Measurements from ENCODE around the gene EMILIN1.

The EMILIN1 gene

DNA sequence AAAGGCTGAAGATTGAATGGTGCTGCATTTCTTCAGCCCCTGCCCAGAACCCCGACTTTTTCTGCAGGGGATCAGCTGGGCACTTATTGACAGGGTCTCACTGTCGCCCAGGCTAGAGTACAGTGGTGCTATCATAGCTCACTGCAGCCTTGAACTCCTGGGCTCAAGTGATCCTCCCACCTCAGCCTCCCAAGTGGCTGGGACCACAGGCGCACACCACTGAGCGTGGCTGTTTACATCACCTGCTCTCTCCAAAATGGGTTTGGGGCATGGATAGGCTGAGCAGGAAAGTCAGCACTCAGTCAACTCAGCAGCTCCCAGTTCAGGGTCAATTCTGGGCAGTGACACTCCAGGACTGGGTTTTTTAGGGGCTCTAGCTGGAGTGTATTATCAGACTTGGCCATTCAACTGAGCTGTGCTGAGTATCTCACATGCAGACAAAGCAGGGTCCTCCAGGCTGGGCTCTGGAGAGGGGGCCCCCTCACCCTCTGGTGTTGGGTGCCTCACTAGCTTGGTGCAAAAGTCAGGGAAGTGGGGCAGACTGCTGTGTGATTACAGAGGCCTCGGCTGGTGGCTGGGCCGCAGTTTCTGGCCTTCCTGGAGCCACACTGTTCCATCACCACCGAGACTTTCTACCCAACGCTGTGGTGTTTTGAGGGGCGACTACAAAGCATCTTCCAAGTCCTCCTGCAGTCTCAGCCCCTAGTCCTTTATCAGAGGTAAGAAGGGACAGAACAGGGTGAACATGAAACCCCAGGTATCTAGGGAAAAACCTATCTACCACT is 49.7 kb downstream of the EMILIN1 start:
- DNase-seq: no peak

DNA sequence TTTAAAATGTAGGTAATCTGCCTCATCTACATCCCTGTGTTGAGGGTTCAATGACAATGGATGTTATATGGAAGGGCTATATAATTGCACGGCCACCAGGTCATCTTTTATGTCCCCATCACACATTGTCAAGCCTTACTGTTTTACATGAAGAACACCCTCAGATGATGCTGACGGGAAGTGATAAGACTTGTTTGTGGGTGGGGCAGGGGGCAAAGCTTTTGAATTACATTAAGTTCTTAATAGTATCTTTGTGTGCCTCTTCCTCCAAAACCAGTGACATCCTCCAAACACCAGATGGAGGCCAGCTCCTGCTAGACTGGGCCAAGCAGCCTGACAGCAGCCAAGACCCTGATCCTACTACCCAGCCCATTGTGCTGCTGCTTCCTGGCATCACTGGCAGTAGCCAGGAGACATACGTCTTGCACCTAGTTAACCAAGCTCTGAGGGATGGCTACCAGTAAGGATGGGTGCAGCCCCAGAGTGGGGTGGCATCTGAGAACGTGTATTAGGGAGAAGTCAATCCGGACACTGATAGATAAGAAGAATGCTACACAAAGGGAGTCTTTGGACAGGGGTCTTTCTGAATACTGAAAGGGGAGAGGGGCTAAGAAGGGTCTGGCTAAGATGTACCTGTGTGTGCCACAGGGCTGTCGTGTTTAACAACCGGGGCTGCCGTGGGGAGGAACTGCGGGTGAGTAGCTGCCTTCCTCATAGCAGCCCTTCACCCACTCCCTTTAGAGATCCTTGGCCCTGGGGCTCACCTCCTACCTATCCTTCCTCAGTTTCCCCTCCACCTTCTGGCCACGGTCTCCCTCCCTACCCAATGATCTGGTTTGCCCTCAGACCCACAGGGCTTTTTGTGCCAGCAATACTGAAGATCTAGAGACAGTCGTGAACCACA is 50.5 kb downstream of the EMILIN1 start:
- no peak for DNase-seq

DNA sequence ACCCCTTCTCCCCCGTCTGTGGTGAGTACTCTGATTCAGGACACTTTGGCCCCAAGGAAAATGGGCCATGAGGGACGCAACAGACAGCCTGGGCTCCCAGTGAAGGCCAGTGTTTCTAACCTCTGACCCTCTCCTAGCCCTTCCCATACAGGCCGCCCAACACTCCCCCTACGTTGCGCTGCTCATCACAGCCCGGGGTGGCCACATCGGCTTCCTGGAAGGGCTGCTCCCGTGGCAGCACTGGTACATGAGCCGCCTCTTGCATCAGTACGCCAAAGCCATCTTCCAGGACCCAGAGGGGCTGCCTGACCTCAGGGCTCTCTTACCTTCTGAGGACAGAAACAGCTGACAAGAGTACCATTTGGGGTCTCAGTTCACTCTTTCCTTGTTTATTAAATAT is 52.0 kb downstream of the EMILIN1 start:
- DNase-seq: no peak

DNA sequence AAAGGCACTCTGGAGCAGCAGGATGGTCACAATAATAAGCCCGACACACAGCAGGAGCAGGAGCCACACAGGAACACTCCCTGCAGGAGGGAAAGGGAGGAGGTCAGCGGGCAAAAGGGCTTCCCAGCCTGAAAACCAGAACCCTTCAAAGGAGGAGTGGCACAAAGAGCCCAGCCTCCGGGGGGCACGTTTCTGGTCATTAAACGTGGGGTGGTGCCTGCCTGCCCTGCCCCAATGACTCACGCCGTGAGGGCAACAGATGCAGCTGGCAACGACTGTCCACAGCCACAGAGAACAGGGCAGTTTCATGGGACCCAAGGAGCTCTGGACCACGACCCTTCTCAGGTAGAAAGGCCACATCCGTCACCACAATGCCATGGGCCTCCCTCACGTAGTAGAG is 53.0 kb downstream of the EMILIN1 start:
- DNase-seq: no peak

DNA sequence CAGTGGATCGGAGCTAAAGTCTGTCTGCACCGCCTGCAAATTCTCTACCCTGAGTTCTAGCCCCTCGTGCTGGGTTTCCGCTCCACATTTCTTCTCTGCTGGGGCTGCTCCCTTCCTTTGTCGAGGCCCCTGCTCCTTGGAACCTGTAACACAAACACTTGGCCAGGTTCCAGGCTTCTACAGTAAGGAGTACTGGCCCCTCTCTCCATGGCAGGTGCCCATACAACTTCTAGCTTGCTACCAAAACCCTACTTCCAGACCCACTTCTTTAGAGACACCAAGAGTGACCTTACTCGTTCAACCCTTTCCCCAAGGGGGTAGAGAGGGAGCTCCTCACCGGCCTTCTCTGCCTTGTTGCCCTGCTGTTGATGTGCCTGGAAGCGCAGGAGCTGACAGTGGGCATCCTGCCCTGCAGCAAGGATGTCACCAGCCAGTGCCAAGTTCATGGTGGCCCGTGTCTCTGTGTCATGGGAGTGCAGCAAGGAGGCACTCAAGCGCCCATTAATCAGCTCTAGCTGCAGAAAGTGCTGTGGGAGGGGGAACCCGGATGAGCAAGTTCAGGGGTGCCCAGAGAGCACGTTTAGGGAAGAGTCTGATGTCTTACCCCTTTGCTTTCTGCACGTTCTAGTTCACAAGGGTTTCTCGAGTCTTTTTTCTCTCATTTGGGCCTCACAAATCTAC is 54.9 kb downstream of the EMILIN1 start:
- DNase-seq: no peak

DNA sequence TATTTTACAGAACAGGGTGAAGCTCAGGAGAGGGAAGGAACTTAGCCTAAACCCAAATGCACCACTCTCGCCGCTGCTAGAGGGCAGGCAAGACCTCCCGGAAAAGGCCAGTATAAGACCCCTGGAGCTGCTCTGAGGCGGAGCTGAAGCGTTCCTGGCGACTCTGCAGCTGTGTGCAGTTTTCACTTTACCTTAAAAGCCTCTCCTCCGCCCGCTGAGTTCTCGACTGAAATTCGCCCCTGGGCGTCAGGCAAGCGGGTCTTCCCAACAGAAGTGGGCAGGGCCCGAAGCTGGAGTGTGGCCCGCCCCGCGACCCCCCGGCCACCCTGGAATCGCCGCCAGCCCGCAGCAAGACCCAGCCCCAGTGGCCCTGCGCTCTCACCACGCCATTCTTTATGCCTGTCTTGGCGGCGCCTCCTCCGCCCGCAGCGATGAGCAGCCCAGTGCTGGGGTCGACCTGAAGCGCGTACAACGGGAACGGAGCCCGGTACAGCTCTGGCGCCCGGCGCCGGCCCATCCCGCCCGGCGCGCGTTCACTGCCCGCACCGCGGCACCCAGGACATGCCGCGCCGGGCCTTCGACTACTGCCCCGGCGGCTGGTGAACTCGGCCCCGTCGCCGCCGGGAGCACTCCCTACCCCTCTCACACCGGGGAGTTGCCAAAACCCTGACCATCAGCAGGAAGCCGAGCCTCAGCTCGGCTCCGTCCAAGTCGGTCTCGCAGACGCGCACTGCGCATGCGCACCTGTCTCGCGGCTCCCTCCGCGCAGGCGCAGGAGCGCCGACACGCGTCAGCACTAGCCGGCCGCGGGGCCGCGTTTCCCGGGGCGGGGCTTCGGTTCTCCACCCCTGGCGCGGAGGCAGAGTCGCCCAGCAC is 55.7 kb downstream of the EMILIN1 start, which contains the start of gene PREB:
Gene PREB (minus strand): TSS at position 732 of the 876 bp plus-strand sequence. CDS start 215 bp downstream, at position 517.
- peak; percentile 69 for DNase-seq

DNA sequence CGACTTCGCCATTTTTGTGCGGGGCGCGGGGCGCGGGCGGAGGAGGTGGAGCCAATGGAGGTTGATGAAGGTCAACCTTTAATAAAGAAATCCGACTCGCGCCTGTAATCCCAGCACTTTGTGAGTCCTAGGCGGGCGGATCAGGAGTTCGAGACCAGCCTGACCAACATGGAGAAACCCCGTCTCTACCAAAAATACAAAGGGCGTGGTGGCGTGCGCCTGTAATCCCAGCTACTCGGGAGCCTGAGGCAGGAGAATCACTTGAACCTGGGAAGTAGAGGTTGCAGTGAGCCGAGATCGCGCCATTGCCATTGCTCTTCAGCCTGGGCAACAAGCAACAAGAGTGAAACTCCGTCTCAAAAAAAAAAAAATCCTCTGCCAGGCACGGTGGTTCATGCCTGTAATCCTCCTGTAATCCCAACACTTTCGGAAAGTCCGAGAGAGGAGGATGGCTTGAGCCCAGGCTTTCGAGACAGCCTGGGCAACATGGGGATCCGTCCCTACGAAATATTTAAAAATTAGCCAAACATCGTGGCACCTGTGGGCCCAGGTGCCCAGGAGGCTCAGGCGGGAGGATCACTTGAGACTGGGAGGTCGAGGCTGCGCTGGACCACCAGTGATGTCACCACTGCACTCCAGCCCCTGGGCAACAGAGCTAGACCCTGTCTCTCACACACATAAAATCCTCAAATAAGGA is 56.5 kb downstream of the EMILIN1 start:
- DNase-seq: no peak

DNA sequence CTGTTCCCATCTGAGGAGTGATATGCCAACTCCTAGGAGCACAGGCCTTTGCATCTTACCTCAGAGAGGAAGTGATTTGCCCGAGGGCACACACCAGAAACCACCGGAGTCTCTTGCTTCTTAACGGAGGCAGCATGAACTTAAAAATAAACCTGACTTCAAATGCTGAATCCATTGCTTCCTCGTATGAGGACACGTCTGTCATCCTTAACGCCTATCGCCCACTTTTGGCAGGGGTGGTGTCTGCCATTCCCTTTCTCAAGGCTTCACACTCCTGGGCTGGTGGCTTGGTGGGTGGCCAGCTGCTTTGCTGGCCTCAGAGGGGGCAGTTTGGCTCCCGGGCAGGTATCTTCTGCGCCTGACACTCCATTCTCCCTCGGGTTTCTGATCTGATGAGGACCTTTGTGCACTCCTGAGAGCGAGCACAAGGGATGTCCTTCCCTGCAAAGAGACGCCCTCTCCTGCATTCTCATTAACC is 57.1 kb downstream of the EMILIN1 start:
- DNase-seq: no peak

Measured in GF-D8 (cell line).